HG02642 (cell line): ENCODE results near the gene CNTN5.
"Not testable (repeated sequence)": the region's sequence is repeated elsewhere in the genome, so short reads cannot be mapped to it uniquely, and the experiment has no call there.

ENCODE experiments used
- ATAC-seq: cut with Tn5 transposase; IDR thresholded peaks from one replicate; pipeline ENCODE4 v1.9.1; 2021; ENCODE audit warnings: mild to moderate bottlenecking; ENCODE audit not compliant: unreplicated experiment, poor library complexity

CNTN5 gene

DNA sequence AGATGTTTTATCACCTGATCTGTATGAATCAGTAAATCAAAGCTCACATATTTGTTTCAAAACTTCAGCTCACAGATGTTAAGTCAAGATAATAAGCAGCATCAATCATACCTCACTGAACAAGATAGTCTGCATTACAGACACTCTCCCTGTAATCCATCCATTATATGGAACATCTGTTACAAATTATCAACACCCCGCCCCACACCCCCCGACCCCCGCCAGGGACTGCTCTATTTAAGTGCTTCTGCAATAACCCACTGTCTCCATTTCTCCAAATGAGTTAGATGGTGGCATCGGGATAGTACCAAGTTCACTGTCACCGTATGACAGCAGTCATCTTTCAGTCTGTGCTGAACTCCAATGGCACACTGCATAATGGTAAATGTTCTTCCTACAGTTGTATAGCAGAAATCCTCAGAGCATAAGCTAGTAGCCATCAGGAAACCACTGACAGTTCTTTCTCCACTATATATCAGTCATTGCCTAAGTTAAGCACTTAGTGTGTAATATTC, 1219.3 kb downstream of the CNTN5 start:
- ATAC-seq: no peak

GRCh38 chr11:100247704-100248103, 1227.0 kb downstream of the CNTN5 start:
- ATAC-seq: no peak

DNA sequence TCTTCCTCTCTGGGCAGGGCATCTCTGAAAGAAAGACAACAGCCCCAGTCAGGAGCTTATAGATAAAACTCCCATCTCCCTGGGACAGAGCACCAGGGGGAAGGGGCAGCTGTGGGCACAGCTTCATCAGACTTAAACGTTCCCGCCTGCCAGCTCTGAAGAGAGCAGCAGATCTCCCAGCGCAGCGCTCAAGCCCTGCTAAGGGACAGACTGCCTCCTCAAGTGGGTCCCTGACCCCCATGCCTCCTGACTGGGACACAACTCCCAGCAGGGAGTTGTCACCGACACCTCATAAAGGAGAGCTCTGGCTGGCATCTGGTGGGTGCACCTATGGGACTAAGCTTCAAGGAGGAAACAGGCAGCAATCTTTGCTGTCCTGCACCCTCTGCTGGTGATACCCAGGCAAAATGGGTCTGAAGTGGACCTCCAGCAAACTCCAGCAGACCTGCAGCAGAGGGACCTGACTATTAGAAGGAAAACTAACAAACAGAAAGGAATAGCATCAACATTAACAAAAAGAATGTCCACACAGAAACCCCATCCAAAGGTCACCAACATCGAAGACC, 1236.6 kb downstream of the CNTN5 start:
- ATAC-seq: not testable (repeated sequence)

DNA sequence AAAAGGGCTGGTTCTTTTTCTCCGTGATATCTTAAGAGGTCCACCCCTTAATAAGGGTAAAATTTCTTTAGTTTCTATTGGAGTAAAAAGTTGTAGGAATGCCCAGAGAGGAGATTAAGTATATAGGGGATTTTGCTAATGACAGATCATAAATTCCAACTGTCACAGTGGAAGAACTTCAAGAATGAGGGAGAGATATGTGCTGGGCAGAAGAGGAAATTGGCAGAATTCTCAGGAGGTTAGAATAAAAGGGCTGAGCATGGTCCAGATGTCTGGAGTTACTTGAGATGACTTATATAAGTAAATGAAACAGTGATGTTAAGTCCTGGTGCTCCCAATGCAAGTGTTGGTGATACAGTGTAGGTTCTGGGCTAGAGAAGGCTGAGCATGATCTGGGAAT, 1248.8 kb downstream of the CNTN5 start:
- ATAC-seq: no peak

GRCh38 chr11:100273066-100273815, 1252.5 kb downstream of the CNTN5 start:
- no peak for ATAC-seq

DNA sequence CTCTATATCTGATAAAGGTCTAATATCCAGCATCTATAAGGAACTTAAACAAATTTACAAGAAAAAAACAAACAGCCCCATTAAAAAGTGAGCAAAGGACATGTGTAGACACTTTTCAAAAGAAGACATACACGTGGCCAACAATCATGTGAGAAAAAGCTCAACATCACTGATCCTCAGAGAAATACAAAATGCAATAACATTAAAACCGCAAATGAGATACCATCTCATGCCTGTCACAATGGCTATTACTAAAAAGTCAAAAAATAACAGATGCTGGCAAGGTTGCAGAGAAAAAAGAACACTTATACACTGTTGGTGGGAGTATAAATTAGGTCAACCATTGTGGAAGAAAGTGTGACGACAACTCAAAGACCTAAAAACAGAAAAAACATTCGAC, 1253.7 kb downstream of the CNTN5 start:
- ATAC-seq: not testable (repeated sequence)

- ATAC-seq: no peak
These were observed 1274.0 kb downstream of the CNTN5 start for GRCh38 chr11:100294748-100295147.

GRCh38 chr11:100296051-100296679, 1275.4 kb downstream of the CNTN5 start:
- no peak for ATAC-seq

DNA sequence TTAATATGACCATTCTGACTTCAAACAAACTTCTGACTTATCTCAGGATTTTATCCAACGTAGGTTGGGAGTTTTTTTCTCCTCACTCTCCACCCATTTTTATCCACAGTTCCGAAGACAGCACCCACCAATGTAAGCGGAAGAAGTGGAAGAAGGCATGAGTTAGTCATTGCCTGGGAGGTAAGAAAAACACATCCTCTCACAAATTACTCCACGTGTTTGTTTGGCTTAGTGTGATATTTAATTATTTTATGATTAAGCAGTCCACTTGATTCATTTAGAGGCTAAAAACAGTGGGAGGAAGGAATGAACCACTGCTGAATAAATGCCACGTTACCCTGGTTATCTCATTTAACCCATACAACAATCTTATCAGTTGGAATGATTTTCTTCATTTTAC, 1276.8 kb downstream of the CNTN5 start:
- no peak for ATAC-seq

DNA sequence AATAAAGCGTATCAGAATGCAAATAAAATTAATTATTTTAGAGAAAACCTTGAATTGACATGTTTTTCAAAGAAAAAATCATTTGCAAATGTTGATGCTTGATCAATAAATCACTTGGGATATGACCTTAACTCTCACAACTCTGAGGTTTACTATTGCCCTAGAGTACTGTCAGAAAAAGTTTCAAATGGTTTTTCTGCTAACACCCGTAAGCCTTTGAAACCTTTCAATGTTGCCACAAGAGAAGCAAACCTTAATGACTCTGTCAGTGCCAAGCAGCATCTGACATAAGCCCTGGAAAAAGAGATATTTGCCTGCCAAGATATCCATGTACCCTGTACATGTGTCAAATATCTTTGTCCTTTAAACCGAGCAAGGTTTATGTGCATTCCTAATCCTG, 1282.1 kb downstream of the CNTN5 start:
- no peak for ATAC-seq

DNA sequence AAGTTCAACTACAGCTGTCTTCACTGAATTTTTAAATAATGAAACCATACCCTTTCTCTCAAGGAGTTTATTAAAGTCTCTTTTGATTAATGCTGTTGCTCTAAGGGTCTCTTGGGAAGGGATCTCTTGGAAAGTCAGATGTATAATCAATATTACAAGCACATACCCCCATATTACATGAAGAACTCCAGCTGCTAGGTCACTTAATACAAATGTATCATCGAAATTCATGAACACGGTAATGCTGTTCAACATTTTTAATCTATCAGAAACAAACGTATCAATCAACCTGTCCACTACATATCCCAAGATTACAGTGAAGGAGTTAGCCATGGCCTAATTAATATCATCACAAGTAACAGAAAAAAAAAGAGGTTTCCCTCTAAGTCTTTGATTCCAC, 1283.1 kb downstream of the CNTN5 start:
- ATAC-seq: no peak

DNA sequence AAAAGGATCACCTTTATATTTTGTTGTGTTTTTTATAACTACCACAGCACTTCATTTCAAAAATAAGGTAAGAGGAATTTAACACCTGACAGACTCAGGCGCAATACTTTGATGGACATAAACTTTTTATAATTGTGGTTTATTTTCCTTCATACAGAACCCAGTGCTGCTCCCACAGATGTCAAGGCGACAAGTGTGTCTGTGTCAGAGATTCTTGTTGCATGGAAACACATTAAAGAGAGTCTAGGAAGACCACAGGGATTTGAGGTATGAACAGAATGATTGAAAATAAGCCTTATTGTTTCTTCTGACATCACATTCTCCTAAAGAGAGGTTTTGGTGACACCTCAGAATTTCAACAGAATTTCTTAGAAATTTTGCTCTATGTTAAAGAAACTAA, 1287.5 kb downstream of the CNTN5 start:
- no peak for ATAC-seq

- no peak for ATAC-seq
These were observed 1295.2 kb downstream of the CNTN5 start for GRCh38 chr11:100315946-100316345.

DNA sequence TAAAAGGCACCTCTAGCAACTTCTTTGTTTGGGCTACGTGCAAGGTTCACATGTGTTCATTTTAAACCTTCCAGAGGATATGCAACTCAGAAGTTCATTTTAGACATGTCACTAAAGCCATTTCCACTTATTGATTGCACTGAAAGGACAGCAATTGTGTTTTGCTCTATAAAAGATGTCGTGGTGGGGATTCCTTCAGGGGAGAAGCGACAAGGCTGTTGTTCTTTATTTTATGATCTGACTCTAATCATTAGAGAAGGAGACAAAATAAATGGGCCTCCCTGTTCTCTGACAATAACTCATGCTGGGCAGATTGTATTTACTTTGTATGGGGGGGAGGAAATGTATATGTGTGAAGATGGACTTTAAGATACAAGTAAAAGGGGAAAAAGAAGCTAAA, 1296.2 kb downstream of the CNTN5 start:
- ATAC-seq: no peak

DNA sequence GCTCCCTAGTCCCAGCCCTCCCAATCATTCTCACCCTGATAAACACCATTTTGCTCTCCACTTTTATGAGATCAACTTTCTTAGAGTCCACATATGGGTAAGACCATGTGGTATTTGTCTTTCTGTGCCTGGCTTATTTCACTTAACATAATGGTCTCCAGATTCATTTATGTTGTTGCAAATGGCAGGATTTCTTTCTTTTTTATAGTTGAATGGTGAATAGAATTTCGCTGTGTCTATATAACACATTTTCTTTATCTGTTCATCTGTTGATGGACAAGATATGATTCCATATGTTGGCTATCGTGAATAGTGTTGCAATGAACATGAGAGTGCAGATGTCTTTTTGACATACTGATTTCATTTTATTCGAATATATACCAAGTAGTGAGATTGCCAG, 1298.9 kb downstream of the CNTN5 start:
- ATAC-seq: no peak

DNA sequence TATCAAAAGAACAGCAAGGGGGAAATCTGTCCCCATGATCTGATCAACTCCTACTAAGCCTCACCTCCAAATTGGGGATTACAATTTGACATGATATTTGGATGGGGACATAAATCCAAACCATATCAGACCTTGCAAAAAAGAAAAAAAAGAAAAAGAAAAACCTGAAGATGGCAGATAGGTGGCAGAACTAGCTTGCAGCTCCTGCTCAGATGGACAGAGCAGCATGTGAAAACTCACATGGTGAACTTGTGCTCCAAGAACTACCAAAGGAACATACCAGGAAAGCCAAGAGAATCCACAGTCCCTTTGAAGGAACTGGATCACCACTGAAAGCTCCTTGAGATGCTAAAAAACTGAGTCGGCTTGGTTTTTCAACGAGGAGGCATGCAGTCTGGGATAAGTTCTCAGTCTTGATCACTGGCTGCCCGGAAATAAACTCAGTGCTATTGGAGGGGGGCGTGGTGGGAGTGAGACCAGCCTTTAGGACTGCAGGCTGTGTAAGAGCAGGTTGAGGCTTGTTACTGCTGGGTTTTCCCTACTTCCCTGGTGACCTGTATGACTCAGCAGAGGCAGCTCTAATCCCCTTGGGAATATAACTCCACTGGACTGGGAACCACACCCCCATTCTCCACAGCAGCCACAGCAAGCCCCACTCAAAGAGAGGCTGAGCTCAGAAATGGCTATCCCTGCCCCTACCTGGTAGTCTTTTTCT, 1308.0 kb downstream of the CNTN5 start:
- no peak for ATAC-seq

- no peak for ATAC-seq
These were observed 1308.6 kb downstream of the CNTN5 start for GRCh38 chr11:100329352-100329751.

GRCh38 chr11:100336873-100337272, 1316.1 kb downstream of the CNTN5 start:
- ATAC-seq: no peak

GRCh38 chr11:100338144-100338840, 1317.5 kb downstream of the CNTN5 start:
- ATAC-seq: no peak
